A549 (cell line): Measurements from ENCODE around the gene RACGAP1. TPM values are rescaled to one million over a fixed set of nuclear protein-coding genes. Genes with fewer than 3 reads are reported as not detected.
A peak's percentile ranks its signal among the peaks of the same experiment; 100 is the strongest.

Experiments used
- ATAC-seq, 2 experiments: fragments of 200-7000 bp in 1 of 2; fragments of >200 bp in 1 of 2; cut with Nextera tagmentation in 1 of 2; cut with Tn5 transposase in 1 of 2; 3 replicates each; pipeline versions ENCODE4 v1.8.0 to v1.9.1; 2018 to 2020; ENCODE audit warnings: mild to moderate bottlenecking in 1 of 2, moderate library complexity in 1 of 2
- CTCF ChIA-PET: fragments of 300-600 bp; sonication (Branson Sonifier 250); formaldehyde crosslinking; extraction: SDS; loops from one replicate; lab custom pipeline; 2021; ENCODE audit warnings: antibody characterized with exemption, inconsistent platforms; lab: Yijun Ruan, JAX
- POLR2A ChIA-PET: fragments of 350-600 bp; formaldehyde crosslinking; extraction: SDS; loops from one replicate; lab custom pipeline; 2021; ENCODE audit warnings: antibody characterized with exemption, inconsistent platforms; lab: Yijun Ruan, JAX
- DNase-seq, 2 experiments: peaks; one replicate each; pipeline versions ENCODE4 v3.0.0 to v3.0.0-alpha.2; 2011 to 2016; ENCODE audit warnings: low read depth in 1 of 2, low spot score in 1 of 2
- FAIRE-seq: peaks from 2 replicates; lab custom pipeline; 2011; peaks lifted over from hg19 to GRCh38; lab: Jason Lieb, UNC
- H3K27ac ChIP-seq, 2 experiments: fragments of >200 bp; sonication (Bioruptor Twin); formaldehyde crosslinking; 3 replicates each; pipeline ENCODE4 v1.5.1; 2016 to 2017
- H3K4me1 ChIP-seq: fragments of >200 bp; sonication (Bioruptor Twin); formaldehyde crosslinking; 3 replicates; pipeline ENCODE4 v1.6.1; 2016
- H3K4me2 ChIP-seq: fragments of >200 bp; sonication (Bioruptor Twin); formaldehyde crosslinking; 3 replicates; pipeline ENCODE4 v1.6.1; 2016
- H3K4me3 ChIP-seq: fragments of >200 bp; sonication (Bioruptor Twin); formaldehyde crosslinking; 3 replicates; pipeline ENCODE4 v1.5.1; 2016
- H3K9me3 ChIP-seq: fragments of >200 bp; sonication (Bioruptor Twin); formaldehyde crosslinking; 3 replicates; pipeline ENCODE4 v1.6.1; 2016
- ATOH8 ChIP-seq: fragments of 250-450 bp; sonication (Bioruptor Pico); IDR thresholded peaks from 2 replicates; pipeline ENCODE4 v1.5.0; 2020; ENCODE audit warnings: low read depth, mild to moderate bottlenecking, moderate library complexity
- CHD2 ChIP-seq: fragments of 150-350 bp; IDR thresholded peaks from 2 replicates; pipeline ENCODE4 v1.6.1; 2014; ENCODE audit warnings: low read length; ENCODE audit not compliant: partially characterized antibody
- EP300 ChIP-seq, 2 experiments: fragments of >200 bp; sonication (Bioruptor Twin); formaldehyde crosslinking; IDR thresholded peaks; 2 replicates in 1 of 2; 3 replicates in 1 of 2; pipeline ENCODE4 v1.6.1; 2016 to 2017
- ESRRA ChIP-seq: fragments of 150-350 bp; IDR thresholded peaks from 2 replicates; pipeline ENCODE4 v1.6.1; 2014; ENCODE audit warnings: mild to moderate bottlenecking, low read length, borderline replicate concordance
- GATA3 ChIP-seq: IDR thresholded peaks from 2 replicates; pipeline ENCODE4 v1.6.1; 2012; ENCODE audit warnings: borderline replicate concordance
- HEYL ChIP-seq: fragments of 250-450 bp; sonication (Bioruptor Pico); IDR thresholded peaks from 2 replicates; pipeline ENCODE4 v1.8.0; 2021; ENCODE audit warnings: mild to moderate bottlenecking, moderate library complexity
- HOXB5 ChIP-seq: fragments of 250-450 bp; sonication (Bioruptor Pico); IDR thresholded peaks from 2 replicates; pipeline ENCODE4 v1.5.0; 2020; ENCODE audit warnings: mild to moderate bottlenecking, moderate library complexity
- JUNB ChIP-seq: fragments of >200 bp; sonication (Bioruptor Twin); formaldehyde crosslinking; IDR thresholded peaks from 2 replicates; pipeline ENCODE4 v1.6.1; 2016
- MYC ChIP-seq: IDR thresholded peaks from 2 replicates; pipeline ENCODE4 v1.6.1; 2012; ENCODE audit warnings: mild to moderate bottlenecking, inconsistent platforms, low read length, improper control_type of control experiment, borderline replicate concordance
- NFE2L2 ChIP-seq: fragments of 150-350 bp; conservative IDR thresholded peaks from 2 replicates; pipeline ENCODE4 v1.6.1; 2014; ENCODE audit warnings: low read length
- PBX3 ChIP-seq: IDR thresholded peaks from 2 replicates; pipeline ENCODE4 v1.6.1; 2012
- RAD21 ChIP-seq, 2 experiments: fragments of >200 bp in 1 of 2; sonication (Bioruptor Twin) in 1 of 2; formaldehyde crosslinking in 1 of 2; IDR thresholded peaks in 1 of 2; conservative IDR thresholded peaks in 1 of 2; 2 replicates in 1 of 2; 3 replicates in 1 of 2; pipeline ENCODE4 v1.6.1; 2012 to 2018; ENCODE audit warnings: inconsistent platforms in 1 of 2
- RCOR1 ChIP-seq: fragments of 150-350 bp; IDR thresholded peaks from 2 replicates; pipeline ENCODE4 v1.6.1; 2014; ENCODE audit warnings: antibody characterized with exemption, low read length, low read depth
- SREBF2 ChIP-seq: fragments of 450-650 bp; IDR thresholded peaks from 2 replicates; pipeline ENCODE4 v1.6.1; 2014; ENCODE audit warnings: mild to moderate bottlenecking, moderate library complexity
- TP53 ChIP-seq: fragments of 250-450 bp; sonication (Bioruptor Pico); IDR thresholded peaks from 2 replicates; pipeline ENCODE4 v1.5.0; 2021; ENCODE audit warnings: mild to moderate bottlenecking, moderate library complexity
- WGBS: methylation state at CpG from one replicate; pipeline ENCODE4 v1.1.6; 2017; ENCODE audit errors: missing lambda C conversion rate; 5-methylcytosine and 5-hydroxymethylcytosine counted together
- polyA plus RNA-seq, 4 experiments: library from polyadenylated mRNA; depleted of rRNA in 3 of 4; stranded (reverse); fragments of >200 nt; fragmentation: RNase III in 1 of 4; extraction: RNeasy Plus Mini Kit Qiagen cat#74134 plus additional on column Dnase treatment in 1 of 4; gene quantifications; 2 replicates in 3 of 4; 3 replicates in 1 of 4; pipeline ENCODE4 v1.2.3, GENCODE V29; 2011 to 2017

Gene RACGAP1
- polyA plus RNA-seq, 2 of the 4 experiments (the other 2 are of a cell fraction): 103 to 107 TPM

GRCh38 chr12:50066402-50066801, 41.1 kb upstream of the RACGAP1 start:
- ChIA-PET CTCF (interaction anchor here (0.8 to 33.6 kb wide), 10 partner anchors 10 to 289 kb away, joined by 3 to 708 read pairs (median 26); partner anchors contain the start of genes AQP5, AQP6 and COX14), POLR2A (no interaction called here)
- no peak overlapping the region for H3K4me2 ChIP-seq
- peak in 1 of 2 experiments; percentile 72 for DNase-seq
- peaks cover 12% of the 10 kb centered on the region; the same call in 2 of the 3 replicates for H3K4me1 ChIP-seq
- 67% methylated on average over 5 of the region's 5 CpGs for WGBS
- H3K4me3 ChIP-seq: no peak overlapping the region
- peak in 1 of 2 experiments; percentile 57; a peak in 3 of 6 replicates for ATAC-seq
- no peak overlapping the region for H3K27ac ChIP-seq
- TF ChIP-seq HEYL (CRISPR knock-in tag) (no peak), SREBF2 (no peak), EP300 (IDR thresholded peaks at IDR 0.05) (no peak), ESRRA (no peak), CHD2 (no peak), JUNB (no peak), ATOH8 (CRISPR knock-in tag) (no peak), RCOR1 (no peak), NFE2L2 (no peak), GATA3 (no peak), TP53 (CRISPR knock-in tag) (no peak), PBX3 (no peak)
- FAIRE-seq: no peak
- no peaks in the 10 kb centered on the region for H3K9me3 ChIP-seq

GRCh38 chr12:50065726-50066310, 40.5 kb upstream of the RACGAP1 start:
- FAIRE-seq: no peak
- Histone ChIP-seq H3K27ac (no peak overlapping the region), H3K4me3 (no peak overlapping the region), H3K9me3 (no peaks in the 10 kb centered on the region), H3K4me1 (peaks cover 10% of the 10 kb centered on the region; the same call in 2 of the 3 replicates), H3K4me2 (no peak overlapping the region)
- TF ChIP-seq SREBF2 (no peak), RAD21 (conservative IDR thresholded peaks at IDR 0.05 in 1 of 2, IDR thresholded peaks at IDR 0.05 in 1 of 2) (no peak), MYC (no peak)
- no peak for ATAC-seq
- 74% methylated on average over 3 of the region's 3 CpGs for WGBS
- ChIA-PET CTCF (interaction anchor here (0.9 to 33.6 kb wide), 10 partner anchors 11 to 198 kb away, joined by 3 to 708 read pairs (median 28); partner anchors contain the start of genes AQP5 and AQP6), POLR2A (no interaction called here)
- DNase-seq: no peak

GRCh38 chr12:50062728-50063460, 37.6 kb upstream of the RACGAP1 start:
- Histone ChIP-seq H3K4me1 (peaks cover 13% of the 10 kb centered on the region; the same call in 2 of the 3 replicates), H3K9me3 (no peaks in the 10 kb centered on the region), H3K4me2 (no peak overlapping the region), H3K4me3 (no peak overlapping the region), H3K27ac (no peak overlapping the region)
- ATAC-seq: no peak
- ChIA-PET POLR2A (no interaction called here), CTCF (interaction anchor here (0.5 to 33.6 kb wide), 9 partner anchors 8 to 965 kb away, joined by 3 to 708 read pairs (median 13); partner anchors contain the start of genes AQP5, AQP6 and COX14)
- 72% methylated on average over 5 of the region's 5 CpGs for WGBS
- no peak for DNase-seq
- no peak for TF ChIP-seq HOXB5 (CRISPR knock-in tag)
- no peak for FAIRE-seq
